Occipital lobe (tissue), 2 donors: Measurements from ENCODE around the gene CCDC126. TPM values are rescaled to one million over a fixed set of nuclear protein-coding genes. Genes with fewer than 3 reads are reported as not detected.
"Not testable (repeated sequence)": the region's sequence is repeated elsewhere in the genome, so short reads cannot be mapped to it uniquely, and the experiment has no call there.

Source experiments
- DNase-seq: peaks from one replicate; lab custom pipeline; 2025; lab: John Stamatoyannopoulos, UW
- total RNA-seq: library from RNA; depleted of rRNA; stranded (reverse); fragments of >200 nt; gene quantifications from one replicate; pipeline ENCODE4 v1.2.3, GENCODE V29; 2014

Gene CCDC126
- total RNA-seq, 1 donor from 2014 or later, result 67.1 TPM

GRCh38 chr7:23628370-23628769, 31.2 kb downstream of the CCDC126 start:
- no peak for DNase-seq

- no peak for DNase-seq
Measured at GRCh38 chr7:23633417-23633816, 36.2 kb downstream of the CCDC126 start.

- DNase-seq, result no peak
Measured at GRCh38 chr7:23645822-23646221, 48.6 kb downstream of the CCDC126 start.

- no peak for DNase-seq
Measured at GRCh38 chr7:23653942-23654341, 56.8 kb downstream of the CCDC126 start.

- DNase-seq, result no peak
Measured at GRCh38 chr7:23654508-23654907, 57.3 kb downstream of the CCDC126 start.

- DNase-seq, result no peak
Measured at GRCh38 chr7:23655433-23655832, 58.3 kb downstream of the CCDC126 start.

GRCh38 chr7:23658831-23659427, 61.7 kb downstream of the CCDC126 start:
- DNase-seq, result no peak

GRCh38 chr7:23661385-23661784, 64.2 kb downstream of the CCDC126 start:
- DNase-seq, result no peak

- no peak for DNase-seq
Measured at GRCh38 chr7:23662124-23662983, 65.2 kb downstream of the CCDC126 start.

GRCh38 chr7:23662984-23663313, 65.8 kb downstream of the CCDC126 start:
- DNase-seq, result no peak

GRCh38 chr7:23664122-23664521, 66.9 kb downstream of the CCDC126 start:
- DNase-seq, result no peak

GRCh38 chr7:23672033-23672432, 74.9 kb downstream of the CCDC126 start:
- DNase-seq, result no peak

- peak; percentile 84 for DNase-seq
Measured at GRCh38 chr7:23679898-23680413, 82.8 kb downstream of the CCDC126 start, which contains the start of gene FAM221A. TSS of gene FAM221A (plus strand) at chr7:23680199. CDS start at chr7:23680219, 20 bp downstream.

GRCh38 chr7:23680414-23681405, 83.5 kb downstream of the CCDC126 start:
- peak; percentile 56 for DNase-seq

- not testable (repeated sequence) for DNase-seq
Measured at GRCh38 chr7:23684041-23684440, 86.9 kb downstream of the CCDC126 start.

GRCh38 chr7:23685731-23686130, 88.5 kb downstream of the CCDC126 start:
- no peak for DNase-seq

- no peak for DNase-seq
Measured at GRCh38 chr7:23687011-23687410, 89.8 kb downstream of the CCDC126 start.

- no peak for DNase-seq
Measured at GRCh38 chr7:23689165-23689564, 92.0 kb downstream of the CCDC126 start.

GRCh38 chr7:23691320-23691719, 94.1 kb downstream of the CCDC126 start:
- DNase-seq, result no peak

GRCh38 chr7:23693224-23693623, 96.0 kb downstream of the CCDC126 start:
- no peak for DNase-seq
